Osteoblast (primary cell): ENCODE measurements around the gene PCDHA13. TPM values are rescaled to one million over a fixed set of nuclear protein-coding genes. Genes with fewer than 3 reads are reported as not detected.
A peak's percentile ranks its signal among the peaks of the same experiment; 100 is the strongest.

ENCODE experiments used
- DNase-seq: peaks from one replicate; pipeline ENCODE4 v3.0.0; 2011; ENCODE audit warnings: low spot score, mixed read lengths; ENCODE audit not compliant: insufficient read length; ENCODE audit errors: missing footprints
- H2AFZ ChIP-seq: 2 replicates; pipeline ENCODE4 v1.6.0; 2011; ENCODE audit warnings: mild to moderate bottlenecking, low read length
- H3K27ac ChIP-seq: 2 replicates; pipeline ENCODE4 v1.5.1; 2011; ENCODE audit warnings: mild to moderate bottlenecking, low read depth, low read length, moderate library complexity
- H3K27me3 ChIP-seq: 2 replicates; pipeline ENCODE4 v1.6.0; 2012; ENCODE audit warnings: mild to moderate bottlenecking, control low read depth, inconsistent platforms, low read length, moderate library complexity; ENCODE audit not compliant: insufficient read depth
- H3K36me3 ChIP-seq: 2 replicates; pipeline ENCODE4 v1.5.1; 2011; ENCODE audit warnings: mild to moderate bottlenecking, low read length, control low read depth, moderate library complexity; ENCODE audit not compliant: insufficient read depth
- H3K4me1 ChIP-seq: 2 replicates; pipeline ENCODE4 v1.5.1; 2011; ENCODE audit warnings: mild to moderate bottlenecking, low read length, control low read depth, moderate library complexity; ENCODE audit not compliant: insufficient read depth
- H3K4me2 ChIP-seq: 2 replicates; pipeline ENCODE4 v1.6.0; 2011; ENCODE audit warnings: mild to moderate bottlenecking, low read length; ENCODE audit not compliant: insufficient read depth
- H3K4me3 ChIP-seq: fragments of 200-600 bp; sonication (generic); 3 replicates; pipeline ENCODE4 v1.5.1; 2012; ENCODE audit warnings: mild to moderate bottlenecking, low read length, inconsistent platforms; ENCODE audit not compliant: insufficient read depth
- H3K79me2 ChIP-seq: 2 replicates; pipeline ENCODE4 v1.6.0; 2012; ENCODE audit warnings: mild to moderate bottlenecking, low read length, control low read depth, inconsistent platforms; ENCODE audit not compliant: insufficient read depth
- H3K9me3 ChIP-seq: 2 replicates; pipeline ENCODE4 v1.5.1; 2011; ENCODE audit warnings: low read depth, low read length, control low read depth
- H4K20me1 ChIP-seq: 2 replicates; pipeline ENCODE4 v1.6.0; 2012; ENCODE audit warnings: mild to moderate bottlenecking, low read length, control low read depth; ENCODE audit not compliant: insufficient read depth
- total RNA-seq: library from RNA; depleted of rRNA; stranded (reverse); fragments of >200 nt; gene quantifications from 2 replicates; pipeline ENCODE4 v1.2.3, GENCODE V29; 2012
- TF ChIP-seq, protein P1 (sequence below): IDR thresholded peaks from 2 replicates; pipeline ENCODE4 v1.5.1; 2011; ENCODE audit warnings: mild to moderate bottlenecking, low read depth, low read length, moderate library complexity; ENCODE audit errors: extremely low read depth

The PCDHA13 gene
- total RNA-seq, 1 donor, result under 0.01 TPM

DNA sequence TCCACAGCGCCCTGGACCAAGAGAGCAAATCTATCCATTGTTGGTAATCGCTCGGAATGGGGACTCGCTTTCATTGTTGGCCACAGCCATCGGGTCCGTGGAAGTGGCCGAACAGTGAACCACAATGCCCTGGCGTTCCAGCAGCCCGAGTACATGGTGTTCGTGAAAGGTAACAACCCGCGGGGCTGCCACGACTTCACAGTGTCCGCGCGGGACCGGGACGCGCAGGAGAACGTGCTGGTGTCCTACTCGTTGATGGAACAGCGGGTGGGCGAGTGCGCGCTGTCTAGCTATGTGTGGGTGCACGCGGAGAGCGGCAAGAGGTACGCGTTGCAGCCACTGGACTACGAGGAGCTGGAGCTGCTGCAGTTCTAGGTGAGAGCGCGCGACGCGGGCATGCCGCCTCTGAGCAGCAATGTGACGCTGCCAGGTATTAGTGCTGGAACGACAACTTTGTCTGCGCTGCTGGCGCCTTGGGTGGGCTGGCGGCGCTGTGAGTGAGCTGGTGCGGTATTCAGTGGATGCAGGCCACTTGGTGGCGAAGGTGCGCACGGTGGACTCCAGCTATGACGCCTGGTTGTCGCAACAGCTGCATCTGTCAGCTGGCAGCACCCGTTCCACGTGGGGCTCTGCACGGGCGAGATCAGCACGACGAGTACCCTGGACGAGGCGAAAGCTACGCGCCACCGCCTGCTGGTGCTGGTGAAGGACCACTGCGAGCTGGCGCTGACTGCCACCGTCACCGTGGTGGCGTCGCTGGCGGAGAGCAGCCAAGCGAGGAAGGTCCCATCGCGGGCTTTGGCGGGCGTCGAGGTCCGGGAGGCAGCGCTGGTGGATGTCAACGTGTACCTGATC, 19.3 kb upstream of the PCDHA13 start:
- H3K79me2 ChIP-seq, result no peaks in the 10 kb centered on the region

DNA sequence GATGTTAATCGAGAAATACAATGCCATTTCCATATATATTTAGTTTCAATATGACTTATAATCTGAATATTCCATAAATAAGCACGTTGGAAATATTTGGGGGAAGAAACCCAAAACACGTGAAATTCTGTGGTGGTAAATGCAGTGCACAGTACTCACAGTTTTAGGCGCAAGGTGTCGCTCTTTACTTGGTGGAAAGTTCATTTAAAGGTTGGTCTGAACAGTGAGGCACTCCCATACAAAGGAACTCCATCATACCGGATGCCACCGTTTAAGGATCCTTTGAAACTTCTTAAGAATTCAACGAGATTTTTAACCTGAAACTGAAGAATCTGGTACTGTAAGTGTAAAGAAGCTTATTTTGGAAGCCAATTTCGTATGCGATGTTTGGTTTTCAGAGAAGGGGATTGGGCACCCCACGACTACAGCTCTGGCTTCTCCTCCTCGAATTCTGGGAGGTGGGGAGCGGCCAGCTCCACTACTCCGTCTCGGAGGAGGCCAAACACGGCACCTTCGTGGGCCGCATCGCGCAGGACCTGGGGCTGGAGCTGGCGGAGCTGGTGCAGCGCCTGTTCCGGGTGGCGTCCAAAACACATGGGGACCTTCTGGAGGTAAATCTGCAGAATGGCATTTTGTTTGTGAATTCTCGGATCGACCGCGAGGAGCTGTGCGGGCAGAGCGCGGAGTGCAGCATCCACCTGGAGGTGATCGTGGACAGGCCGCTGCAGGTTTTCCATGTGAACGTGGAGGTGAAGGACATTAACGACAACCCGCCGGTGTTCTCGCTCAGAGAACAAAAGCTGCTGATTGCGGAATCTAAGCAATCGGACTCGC, 13.0 kb upstream of the PCDHA13 start, which contains the start of gene PCDHA11:
PCDHA11 (plus strand) TSS at position 237 of the 834 bp plus-strand sequence; CDS start at position 384, 147 bp downstream.
- Histone ChIP-seq H3K27me3 (no peaks in the 10 kb centered on the region), H2AFZ (no peak within 1 kb of the TSS), H3K4me1 (no peaks in the 10 kb centered on the region), H3K4me2 (no peak within 1 kb of the TSS), H3K27ac (no peak within 1 kb of the TSS), H3K9me3 (no peaks in the 10 kb centered on the region), H3K4me3 (no peak within 1 kb of the TSS), H3K36me3 (no peaks in the 10 kb centered on the region), H3K79me2 (no peaks in the 10 kb centered on the region), H4K20me1 (no peaks in the 10 kb centered on the region)
- TF ChIP-seq, protein P1, sequence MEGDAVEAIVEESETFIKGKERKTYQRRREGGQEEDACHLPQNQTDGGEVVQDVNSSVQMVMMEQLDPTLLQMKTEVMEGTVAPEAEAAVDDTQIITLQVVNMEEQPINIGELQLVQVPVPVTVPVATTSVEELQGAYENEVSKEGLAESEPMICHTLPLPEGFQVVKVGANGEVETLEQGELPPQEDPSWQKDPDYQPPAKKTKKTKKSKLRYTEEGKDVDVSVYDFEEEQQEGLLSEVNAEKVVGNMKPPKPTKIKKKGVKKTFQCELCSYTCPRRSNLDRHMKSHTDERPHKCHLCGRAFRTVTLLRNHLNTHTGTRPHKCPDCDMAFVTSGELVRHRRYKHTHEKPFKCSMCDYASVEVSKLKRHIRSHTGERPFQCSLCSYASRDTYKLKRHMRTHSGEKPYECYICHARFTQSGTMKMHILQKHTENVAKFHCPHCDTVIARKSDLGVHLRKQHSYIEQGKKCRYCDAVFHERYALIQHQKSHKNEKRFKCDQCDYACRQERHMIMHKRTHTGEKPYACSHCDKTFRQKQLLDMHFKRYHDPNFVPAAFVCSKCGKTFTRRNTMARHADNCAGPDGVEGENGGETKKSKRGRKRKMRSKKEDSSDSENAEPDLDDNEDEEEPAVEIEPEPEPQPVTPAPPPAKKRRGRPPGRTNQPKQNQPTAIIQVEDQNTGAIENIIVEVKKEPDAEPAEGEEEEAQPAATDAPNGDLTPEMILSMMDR, result no peak
- DNase-seq, result no peak

More for the DNA sequence above, 19.3 kb upstream of the PCDHA13 start:
- Histone ChIP-seq H3K4me2 (no peak overlapping the region), H3K36me3 (no peaks in the 10 kb centered on the region), H3K27ac (no peak overlapping the region), H3K4me3 (no peak overlapping the region), H3K27me3 (no peaks in the 10 kb centered on the region), H4K20me1 (no peaks in the 10 kb centered on the region), H3K9me3 (no peaks in the 10 kb centered on the region), H3K4me1 (no peaks in the 10 kb centered on the region), H2AFZ (no peak overlapping the region)
- DNase-seq, result no peak
- TF ChIP-seq, protein P1, result no peak

DNA sequence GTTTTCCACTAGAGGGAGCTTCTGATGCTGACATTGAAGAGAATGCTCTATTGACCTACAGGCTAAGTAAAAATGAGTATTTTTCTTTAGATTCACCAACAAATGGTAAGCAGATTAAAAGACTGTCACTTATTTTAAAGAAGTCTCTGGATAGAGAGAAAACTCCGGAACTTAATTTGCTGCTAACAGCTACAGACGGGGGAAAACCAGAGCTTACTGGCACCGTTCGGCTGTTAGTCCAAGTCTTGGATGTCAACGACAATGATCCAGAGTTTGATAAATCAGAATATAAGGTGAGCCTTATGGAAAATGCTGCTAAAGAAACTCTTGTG, 12.4 kb upstream of the PCDHA13 start:
- H3K27ac ChIP-seq, result no peak overlapping the region
- DNase-seq, result no peak
- no peak overlapping the region for H3K4me2 ChIP-seq
- no peaks in the 10 kb centered on the region for H3K4me1 ChIP-seq
- no peak overlapping the region for H3K4me3 ChIP-seq
- H3K79me2 ChIP-seq, result no peaks in the 10 kb centered on the region
- TF ChIP-seq, protein P1, result peak; percentile 19
- no peaks in the 10 kb centered on the region for H3K27me3 ChIP-seq
- no peaks in the 10 kb centered on the region for H4K20me1 ChIP-seq
- no peak overlapping the region for H2AFZ ChIP-seq
- H3K9me3 ChIP-seq, result no peaks in the 10 kb centered on the region
- no peaks in the 10 kb centered on the region for H3K36me3 ChIP-seq
